Gastrocnemius medialis (tissue), 4 donors: ENCODE measurements around the gene RING1. TPM values are rescaled to one million over a fixed set of nuclear protein-coding genes. Genes with fewer than 3 reads are reported as not detected.

Source experiments
- ATAC-seq, 2 donors: fragments of 150-250 bp; one replicate each; pipeline ENCODE4 v1.9.1; 2016
- DNase-seq, 2 donors: peaks; one replicate each; pipeline ENCODE4 v3.0.0-alpha.2; 2019
- H3K27ac ChIP-seq, 4 donors: fragments of 200-600 bp; sonication (generic); 1 replicate in 1 of 4; 2 replicates in 3 of 4; pipeline ENCODE4 v1.5.1; 2016 to 2018; ENCODE audit warnings: mild to moderate bottlenecking in 2 of 4, moderate library complexity in 1 of 4
- H3K27me3 ChIP-seq, 3 donors: fragments of 200-600 bp; sonication (generic) in 2 of 3; 1 replicate in 1 of 3; 2 replicates in 2 of 3; pipeline versions ENCODE4 v1.5.1 to v1.6.0; 2016 to 2019; ENCODE audit warnings: mild to moderate bottlenecking in 1 of 3, moderate library complexity in 1 of 3
- H3K36me3 ChIP-seq, 2 donors: fragments of 200-600 bp; sonication (generic) in 1 of 2; one replicate each; pipeline ENCODE4 v1.5.1; 2017 to 2018
- H3K4me1 ChIP-seq, 2 donors: fragments of 200-600 bp; sonication (generic) in 1 of 2; one replicate each; pipeline ENCODE4 v1.5.1; 2016 to 2017; ENCODE audit warnings: mild to moderate bottlenecking in 2 of 2
- H3K4me3 ChIP-seq, 4 donors: fragments of 200-600 bp; sonication (generic) in 3 of 4; 1 replicate in 1 of 4; 2 replicates in 3 of 4; pipeline ENCODE4 v1.5.1; 2016 to 2019; ENCODE audit warnings: mild to moderate bottlenecking in 2 of 4
- H3K9me3 ChIP-seq, 3 donors: fragments of 200-600 bp; sonication (generic) in 2 of 3; 1 replicate in 1 of 3; 2 replicates in 2 of 3; pipeline ENCODE4 v1.5.1; 2016 to 2019
- CTCF ChIP-seq, 5 experiments: fragments of 450-650 bp in 3 of 5; fragments of 200-600 bp in 2 of 5; sonication (generic) in 2 of 5; IDR thresholded peaks in 4 of 5; conservative IDR thresholded peaks in 1 of 5; 1 replicate in 4 of 5; 2 replicates in 1 of 5; pipeline ENCODE4 v1.5.1; 2016 to 2019; ENCODE audit warnings: antibody characterized with exemption in 5 of 5, mild to moderate bottlenecking in 3 of 5, moderate library complexity in 3 of 5
- POLR2A ChIP-seq, 2 donors: fragments of 450-650 bp; IDR thresholded peaks; one replicate each; pipeline ENCODE4 v1.6.1; 2017; ENCODE audit warnings: antibody characterized with exemption in 2 of 2, mild to moderate bottlenecking in 2 of 2, moderate library complexity in 2 of 2
- in situ Hi-C, 4 donors: fragments of 200-750 bp; cut with MboI; loops; one replicate each; pipeline versions ENCODE4 v1.15.0 to v1.8.0; 2017; ENCODE audit warnings: low sequenced_read_pairs in 4 of 4
- intact Hi-C: fragments of 100-400 bp; cut with DNase I; formaldehyde crosslinking; loops from one replicate; pipeline ENCODE4 v1.15.1; 2023; ENCODE audit warnings: low total_unique reads
- total RNA-seq, 4 donors: library from RNA; depleted of rRNA; stranded (reverse); fragments of >200 nt; gene quantifications; one replicate each; pipeline versions ENCODE4 v1.1.0 to v1.2.3, GENCODE V29; 2016

The RING1 gene
- total RNA-seq, 4 donors from 2014 or later = 7.4 to 16.3 (median 12.1) TPM

- DNase-seq (no peak), ATAC-seq (no peak)
- Histone ChIP-seq H3K4me3 (no peak overlapping the region), H3K9me3 (no peaks in the 10 kb centered on the region), H3K4me1 (peaks cover 0 to 6% of the 10 kb centered on the region in 2 donors), H3K36me3 (no peaks in the 10 kb centered on the region), H3K27me3 (no peaks in the 10 kb centered on the region), H3K27ac (no peak overlapping the region)
- TF ChIP-seq POLR2A (IDR thresholded peaks at IDR 0.05) = no peak
- TF ChIP-seq CTCF (IDR thresholded peaks at IDR 0.05 in 4 of 5, conservative IDR thresholded peaks at IDR 0.05 in 1 of 5) = no peak
- in situ Hi-C loops = loop anchor here in 3 of 4 donors (5.0 to 10.0 kb wide), 2 partner anchors 81 to 84 kb away; no protein-coding TSS in a partner anchor
- intact Hi-C loops = loop anchor here (10.0 kb wide), 1 partner anchor 149 kb away; no protein-coding TSS in a partner anchor
Measured at GRCh38 chr6:33163540-33163939, 44.8 kb upstream of the RING1 start.

- Histone ChIP-seq H3K9me3 (no peaks in the 10 kb centered on the region), H3K4me1 (peaks cover 0 to 6% of the 10 kb centered on the region in 2 donors), H3K27me3 (no peaks in the 10 kb centered on the region), H3K4me3 (no peak overlapping the region), H3K27ac (no peak overlapping the region), H3K36me3 (no peaks in the 10 kb centered on the region)
- DNase-seq = no peak
- in situ Hi-C loops = loop anchor here in 3 of 4 donors (5.0 to 10.0 kb wide), 2 partner anchors 81 to 83 kb away; no protein-coding TSS in a partner anchor
- no peak for ATAC-seq
- TF ChIP-seq CTCF (IDR thresholded peaks at IDR 0.05 in 4 of 5, conservative IDR thresholded peaks at IDR 0.05 in 1 of 5) = no peak
- intact Hi-C loops = loop anchor here (10.0 kb wide), 1 partner anchor 149 kb away; no protein-coding TSS in a partner anchor
Measured at GRCh38 chr6:33164176-33164575, 44.1 kb upstream of the RING1 start.

GRCh38 chr6:33164665-33165373, 43.5 kb upstream of the RING1 start:
- no peaks in the 10 kb centered on the region for H3K9me3 ChIP-seq
- DNase-seq (no peak), ATAC-seq (no peak)
- H3K4me1 ChIP-seq = peaks cover 0 to 6% of the 10 kb centered on the region in 2 donors
- intact Hi-C loops = loop anchor here (10.0 kb wide), 1 partner anchor 150 kb away; no protein-coding TSS in a partner anchor
- H3K27me3 ChIP-seq = no peaks in the 10 kb centered on the region
- TF ChIP-seq CTCF (IDR thresholded peaks at IDR 0.05 in 4 of 5, conservative IDR thresholded peaks at IDR 0.05 in 1 of 5) = no peak
- no peak for TF ChIP-seq POLR2A (IDR thresholded peaks at IDR 0.05)
- H3K36me3 ChIP-seq = no peaks in the 10 kb centered on the region
- no peak overlapping the region for H3K4me3 ChIP-seq
- no peak overlapping the region for H3K27ac ChIP-seq
- in situ Hi-C loops = loop anchor here in 3 of 4 donors (5.0 to 10.0 kb wide), 2 partner anchors 80 to 82 kb away; no protein-coding TSS in a partner anchor

- H3K27me3 ChIP-seq = no peaks in the 10 kb centered on the region
- no peaks in the 10 kb centered on the region for H3K9me3 ChIP-seq
- TF ChIP-seq POLR2A (IDR thresholded peaks at IDR 0.05) = no peak
- no peak for TF ChIP-seq CTCF (IDR thresholded peaks at IDR 0.05 in 4 of 5, conservative IDR thresholded peaks at IDR 0.05 in 1 of 5)
- H3K36me3 ChIP-seq = no peaks in the 10 kb centered on the region
- in situ Hi-C loops = loop anchor here in 2 of 4 donors (10.0 kb wide), 1 partner anchor 79 kb away; no protein-coding TSS in a partner anchor
- no peak overlapping the region for H3K4me3 ChIP-seq
- H3K4me1 ChIP-seq = peaks cover 0 to 6% of the 10 kb centered on the region in 2 donors
- DNase-seq = no peak
- H3K27ac ChIP-seq = no peak overlapping the region
- ATAC-seq = no peak
- intact Hi-C loops = loop anchor here (10.0 kb wide), 1 partner anchor 151 kb away; no protein-coding TSS in a partner anchor
Measured at GRCh38 chr6:33165581-33166258, 42.6 kb upstream of the RING1 start.
